Sigmoid colon (tissue), 7 donors: Measurements from ENCODE around the gene DACT2. TPM values are rescaled to one million over a fixed set of nuclear protein-coding genes. Genes with fewer than 3 reads are reported as not detected.

Experiments
- DNase-seq: peaks from one replicate; pipeline ENCODE4 v3.0.0-alpha.2; 2019
- H3K27ac ChIP-seq, 4 donors: fragments of 200-600 bp; sonication (generic); one replicate each; pipeline ENCODE4 v1.5.1; 2016 to 2019; ENCODE audit warnings: mild to moderate bottlenecking in 1 of 4
- H3K27me3 ChIP-seq, 3 donors: fragments of 200-600 bp; sonication (generic); one replicate each; pipeline ENCODE4 v1.5.1; 2019; ENCODE audit warnings: mild to moderate bottlenecking in 1 of 3
- H3K36me3 ChIP-seq, 4 donors: fragments of 200-600 bp; sonication (generic); one replicate each; pipeline ENCODE4 v1.5.1; 2016 to 2019
- H3K4me1 ChIP-seq, 4 donors: fragments of 200-600 bp; sonication (generic); one replicate each; pipeline ENCODE4 v1.5.1; 2017 to 2019
- H3K4me3 ChIP-seq, 4 donors: fragments of 200-600 bp; sonication (generic); one replicate each; pipeline ENCODE4 v1.5.1; 2017 to 2019; ENCODE audit warnings: mild to moderate bottlenecking in 2 of 4, moderate library complexity in 1 of 4
- H3K9me3 ChIP-seq, 4 donors: fragments of 200-600 bp in 3 of 4; sonication (generic) in 3 of 4; one replicate each; pipeline versions ENCODE4 v1.5.1 to v1.6.1; 2013 to 2019
- EP300 ChIP-seq, 4 donors: sonication (generic); formaldehyde crosslinking; IDR thresholded peaks; one replicate each; pipeline ENCODE4 v1.6.1; 2017; ENCODE audit warnings: antibody characterized with exemption in 4 of 4
- POLR2A ChIP-seq, 2 donors: fragments of 450-650 bp; IDR thresholded peaks; one replicate each; pipeline ENCODE4 v1.6.1; 2016; ENCODE audit warnings: antibody characterized with exemption in 2 of 2, mild to moderate bottlenecking in 2 of 2, moderate library complexity in 2 of 2
- POLR2AphosphoS5 ChIP-seq, 4 donors: sonication (generic); formaldehyde crosslinking; IDR thresholded peaks; one replicate each; pipeline ENCODE4 v1.6.1; 2017; ENCODE audit warnings: antibody characterized with exemption in 4 of 4
- WGBS, 2 donors: extraction: QIAGEN DNeasy Blood & Tissue Kit; methylation state at CpG; one replicate each; pipeline ENCODE4 v1.1.7; 2013; 5-methylcytosine and 5-hydroxymethylcytosine counted together
- intact Hi-C: fragments of 100-400 bp; cut with DNase I; formaldehyde crosslinking; loops from one replicate; pipeline ENCODE4 v1.15.1; 2023
- polyA plus RNA-seq, 3 donors: library from polyadenylated mRNA; stranded (reverse); fragments of 200-250 nt; gene quantifications; one replicate each; pipeline ENCODE4 v1.2.3, GENCODE V29; 2013
- total RNA-seq, 4 donors: library from RNA; depleted of rRNA; stranded (reverse); fragments of >200 nt; gene quantifications; one replicate each; pipeline ENCODE4 v1.1.0, GENCODE V29; 2016
- TF ChIP-seq, protein P1 (sequence below), 4 experiments: fragments of 450-650 bp in 3 of 4; fragments of 200-600 bp in 1 of 4; IDR thresholded peaks; one replicate each; pipeline ENCODE4 v1.5.1; 2016 to 2019; ENCODE audit warnings: antibody characterized with exemption in 4 of 4, mild to moderate bottlenecking in 3 of 4, moderate library complexity in 2 of 4
- donor health status: healthy with polysubstance abuse.
- donor health status: Bipolar disorder and iron deficiency.
- donor health status: healthy.

Gene DACT2
- total and polyA plus RNA-seq, 7 donors = 0.16 to 1.1 (median 0.60) TPM

DNA sequence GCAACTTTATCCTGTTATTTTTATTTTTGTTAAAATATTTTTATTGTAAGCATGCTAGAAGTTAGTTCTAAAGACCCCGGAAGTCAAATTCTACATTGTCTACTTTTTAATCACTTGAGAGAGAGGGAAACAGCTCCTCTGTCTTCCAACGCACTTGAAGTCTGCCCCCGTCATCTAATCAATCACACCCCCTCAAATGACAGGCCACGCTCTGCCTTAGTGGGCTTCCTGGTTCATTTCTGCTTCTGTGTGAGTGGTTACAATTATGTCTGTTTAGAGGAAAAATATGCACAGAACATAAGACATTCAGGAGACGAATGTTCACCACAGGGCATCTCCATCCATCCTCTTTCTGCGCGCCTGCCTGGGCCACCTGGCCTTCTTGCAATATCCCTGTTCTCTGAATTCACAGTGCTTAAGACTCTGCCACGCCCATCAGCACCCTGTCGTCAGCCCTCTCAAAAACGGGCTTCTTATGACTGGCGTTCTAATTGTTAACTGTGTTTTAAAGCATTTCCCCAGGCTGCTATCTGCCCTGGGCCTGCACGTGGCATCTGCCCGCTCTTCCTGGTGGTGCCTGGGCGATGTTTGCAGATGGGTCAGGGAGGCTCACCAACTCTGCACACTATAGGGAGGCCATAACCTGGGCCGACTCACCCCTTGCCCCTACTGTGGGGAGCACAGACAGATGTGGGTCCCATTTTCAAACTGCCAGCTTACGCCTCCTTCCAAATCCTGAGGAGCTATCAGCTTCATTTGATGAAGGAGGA is 15.4 kb downstream of the DACT2 start:
- H3K36me3 ChIP-seq = no peaks in the 10 kb centered on the region
- H3K4me3 ChIP-seq = no peak overlapping the region
- DNase-seq = no peak
- H3K4me1 ChIP-seq = no peaks in the 10 kb centered on the region
- H3K27me3 ChIP-seq = no peaks in the 10 kb centered on the region
- 76 to 87% methylated on average over 16 of the region's 16 CpGs for WGBS, 2 donors
- no peaks in the 10 kb centered on the region for H3K9me3 ChIP-seq
- TF ChIP-seq EP300 (IDR thresholded peaks at IDR 0.05) = no peak
- TF ChIP-seq POLR2A (IDR thresholded peaks at IDR 0.05) = no peak
- intact Hi-C loops = no loop called here
- H3K27ac ChIP-seq = no peak overlapping the region

DNA sequence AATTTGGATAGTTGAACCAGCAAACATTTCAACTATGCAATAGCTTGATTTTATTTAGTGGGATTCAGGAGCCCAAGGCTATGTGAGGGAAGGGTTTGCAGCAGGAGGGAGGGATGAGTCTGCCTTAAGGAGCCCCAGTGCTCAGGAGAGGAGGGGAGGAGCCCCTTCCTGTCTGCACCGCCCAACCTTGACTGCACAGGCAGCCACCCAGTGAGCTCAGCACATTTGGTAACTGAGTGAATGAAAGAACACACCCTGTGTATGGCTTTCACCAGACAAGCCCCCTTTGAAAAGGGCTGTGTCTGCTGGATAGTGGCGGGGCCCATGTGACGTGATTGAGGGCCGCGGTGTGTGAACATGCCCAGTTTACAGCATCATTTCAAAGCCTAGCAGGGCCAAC is 17.0 kb downstream of the DACT2 start:
- Histone ChIP-seq H3K36me3 (no peaks in the 10 kb centered on the region), H3K4me3 (no peak overlapping the region), H3K9me3 (no peaks in the 10 kb centered on the region), H3K27ac (no peak overlapping the region), H3K4me1 (no peaks in the 10 kb centered on the region), H3K27me3 (no peaks in the 10 kb centered on the region)
- no peak for DNase-seq
- TF ChIP-seq, protein P1, sequence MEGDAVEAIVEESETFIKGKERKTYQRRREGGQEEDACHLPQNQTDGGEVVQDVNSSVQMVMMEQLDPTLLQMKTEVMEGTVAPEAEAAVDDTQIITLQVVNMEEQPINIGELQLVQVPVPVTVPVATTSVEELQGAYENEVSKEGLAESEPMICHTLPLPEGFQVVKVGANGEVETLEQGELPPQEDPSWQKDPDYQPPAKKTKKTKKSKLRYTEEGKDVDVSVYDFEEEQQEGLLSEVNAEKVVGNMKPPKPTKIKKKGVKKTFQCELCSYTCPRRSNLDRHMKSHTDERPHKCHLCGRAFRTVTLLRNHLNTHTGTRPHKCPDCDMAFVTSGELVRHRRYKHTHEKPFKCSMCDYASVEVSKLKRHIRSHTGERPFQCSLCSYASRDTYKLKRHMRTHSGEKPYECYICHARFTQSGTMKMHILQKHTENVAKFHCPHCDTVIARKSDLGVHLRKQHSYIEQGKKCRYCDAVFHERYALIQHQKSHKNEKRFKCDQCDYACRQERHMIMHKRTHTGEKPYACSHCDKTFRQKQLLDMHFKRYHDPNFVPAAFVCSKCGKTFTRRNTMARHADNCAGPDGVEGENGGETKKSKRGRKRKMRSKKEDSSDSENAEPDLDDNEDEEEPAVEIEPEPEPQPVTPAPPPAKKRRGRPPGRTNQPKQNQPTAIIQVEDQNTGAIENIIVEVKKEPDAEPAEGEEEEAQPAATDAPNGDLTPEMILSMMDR (IDR thresholded peaks at IDR 0.05) = no peak
- TF ChIP-seq POLR2A (IDR thresholded peaks at IDR 0.05) (no peak), EP300 (IDR thresholded peaks at IDR 0.05) (no peak), POLR2AphosphoS5 (IDR thresholded peaks at IDR 0.05) (no peak)
- WGBS, 2 donors = 10 to 52% methylated on average over 5 of the region's 5 CpGs
- intact Hi-C loops = no loop called here

DNA sequence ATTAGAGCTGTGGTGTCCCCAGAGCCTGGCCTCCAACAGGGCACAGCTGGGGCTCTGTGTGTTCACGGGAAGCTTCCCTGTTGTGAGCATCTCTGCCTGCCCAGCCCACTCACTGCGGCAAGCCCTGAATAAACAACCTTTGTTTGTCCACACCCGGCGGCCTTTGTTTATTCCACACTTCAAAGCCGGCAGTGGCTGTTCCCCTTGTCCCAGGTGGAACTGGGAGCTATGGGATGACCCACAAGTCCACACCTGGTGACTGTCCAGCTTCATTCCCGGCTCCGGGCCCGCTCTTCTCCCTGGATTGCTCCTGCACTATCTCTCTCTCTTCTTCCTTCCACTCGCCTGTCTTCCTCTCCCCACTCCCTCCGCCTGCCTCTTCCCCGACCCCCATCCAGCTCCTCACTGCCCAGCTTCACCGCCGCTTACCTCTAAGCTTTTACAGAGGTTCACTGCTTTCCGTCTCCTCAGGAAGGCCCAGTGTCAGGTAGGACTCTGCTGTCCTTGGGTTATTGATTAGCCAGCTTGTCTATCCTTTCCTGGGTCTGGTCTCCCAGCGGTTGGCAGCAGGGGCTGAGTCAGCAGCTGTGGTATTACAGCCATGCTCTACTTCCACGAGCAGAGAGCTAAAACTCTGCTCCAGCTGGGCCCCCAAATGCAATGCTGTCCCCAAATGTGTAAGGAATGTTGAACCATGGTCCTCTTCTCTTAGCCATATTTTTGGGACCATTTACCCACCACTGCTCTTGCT is 17.8 kb downstream of the DACT2 start:
- TF ChIP-seq, protein P1 (IDR thresholded peaks at IDR 0.05) = no peak
- no peak for TF ChIP-seq POLR2AphosphoS5 (IDR thresholded peaks at IDR 0.05)
- Histone ChIP-seq H3K9me3 (no peaks in the 10 kb centered on the region), H3K27me3 (no peaks in the 10 kb centered on the region), H3K4me1 (no peaks in the 10 kb centered on the region), H3K4me3 (no peak overlapping the region), H3K36me3 (no peaks in the 10 kb centered on the region), H3K27ac (no peak overlapping the region)
- 11 to 42% methylated on average over 16 of the region's 16 CpGs for WGBS, 2 donors
- DNase-seq = no peak
- intact Hi-C loops = no loop called here

DNA sequence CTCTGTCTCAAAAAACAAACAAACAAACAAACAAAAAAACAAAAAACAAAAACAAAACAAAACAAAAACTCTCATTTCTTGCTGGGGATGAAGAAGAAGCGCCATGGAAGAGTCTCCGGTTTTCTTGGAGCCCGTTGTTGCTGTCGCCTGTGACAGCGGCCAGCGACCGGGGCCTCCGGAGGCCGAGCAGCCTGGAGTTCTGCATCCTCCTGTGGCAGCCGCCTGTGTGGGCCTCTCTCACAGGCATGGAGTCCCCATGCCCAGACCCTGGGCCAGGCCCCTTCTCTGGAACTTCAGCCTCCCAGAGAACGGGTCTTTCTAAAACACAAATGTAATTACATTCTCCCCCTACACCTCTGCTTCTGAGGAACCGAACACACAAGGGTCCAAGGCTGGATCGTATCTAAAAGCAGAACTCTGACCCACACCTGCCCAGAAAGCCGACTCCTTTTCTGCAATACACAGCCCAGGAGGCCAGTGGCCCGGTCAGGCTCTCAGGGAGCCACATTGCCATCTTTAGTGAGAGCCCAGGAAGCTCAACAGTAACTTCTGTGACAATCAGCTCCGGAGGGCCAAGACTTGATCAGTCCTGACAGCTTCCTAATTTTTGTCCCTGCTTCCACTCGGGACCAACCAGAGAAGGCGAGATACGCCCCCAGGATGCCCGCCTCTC is 18.5 kb downstream of the DACT2 start:
- DNase-seq = no peak
- Histone ChIP-seq H3K9me3 (no peaks in the 10 kb centered on the region), H3K36me3 (no peaks in the 10 kb centered on the region), H3K27me3 (no peaks in the 10 kb centered on the region), H3K27ac (no peak overlapping the region), H3K4me1 (no peaks in the 10 kb centered on the region), H3K4me3 (no peak overlapping the region)
- TF ChIP-seq EP300 (IDR thresholded peaks at IDR 0.05) (no peak), POLR2A (IDR thresholded peaks at IDR 0.05) (no peak), POLR2AphosphoS5 (IDR thresholded peaks at IDR 0.05) (no peak)
- TF ChIP-seq, protein P1 (IDR thresholded peaks at IDR 0.05) = no peak
- WGBS, 2 donors = 68 to 76% methylated on average over 20 of the region's 20 CpGs
- intact Hi-C loops = no loop called here
